K562 (cell line): ENCODE data around the gene FFAR1.

Experiments used
- CTCF ChIP-seq, 3 experiments: IDR thresholded peaks in 2 of 3; conservative IDR thresholded peaks in 1 of 3; 2 replicates each; pipeline ENCODE4 v1.5.1; 2011 to 2012; ENCODE audit warnings: low read length in 3 of 3, mild to moderate bottlenecking in 3 of 3, control low read depth in 2 of 3, improper control_type of control experiment in 1 of 3, inconsistent platforms in 1 of 3, low read depth in 1 of 3, mixed read lengths in 1 of 3, moderate library complexity in 1 of 3; ENCODE audit not compliant: insufficient read depth in 2 of 3
- FOXA1 ChIP-seq: fragments of 450-650 bp; IDR thresholded peaks from 2 replicates; pipeline ENCODE4 v1.6.1; 2016; ENCODE audit warnings: mild to moderate bottlenecking, borderline replicate concordance
- FOXK2 ChIP-seq, 2 experiments: fragments of 450-650 bp; IDR thresholded peaks in 1 of 2; conservative IDR thresholded peaks in 1 of 2; 2 replicates each; pipeline ENCODE4 v1.6.1; 2016; ENCODE audit warnings: low read depth in 2 of 2, mild to moderate bottlenecking in 1 of 2
- HDAC1 ChIP-seq, 2 experiments: fragments of 450-650 bp; IDR thresholded peaks; 2 replicates each; pipeline ENCODE4 v1.6.1; 2016 to 2017; ENCODE audit warnings: inconsistent platforms in 1 of 2, mild to moderate bottlenecking in 1 of 2, moderate library complexity in 1 of 2
- TEAD4 ChIP-seq, 2 experiments: sonication (generic) in 1 of 2; formaldehyde crosslinking in 1 of 2; IDR thresholded peaks; 2 replicates each; pipeline versions ENCODE4 v1.6.1 to v1.8.0; 2012 to 2022; ENCODE audit warnings: borderline replicate concordance in 1 of 2, inconsistent platforms in 1 of 2, low read length in 1 of 2, mild to moderate bottlenecking in 1 of 2, missing genetic modification reagents in 1 of 2
- ZBTB11 ChIP-seq, 3 experiments: fragments of 200-800 bp in 1 of 3; fragments of 250-450 bp in 1 of 3; fragments of 450-650 bp in 1 of 3; sonication (Bioruptor Pico) in 1 of 3; sonication (Bioruptor generic) in 1 of 3; formaldehyde crosslinking in 1 of 3; IDR thresholded peaks; 2 replicates each; pipeline versions ENCODE4 v1.6.1 to v1.8.0; 2016 to 2022; ENCODE audit warnings: mild to moderate bottlenecking in 2 of 3, missing genetic modification characterization in 2 of 3, missing compliant biosample characterization in 1 of 3, moderate library complexity in 1 of 3

- TF ChIP-seq CTCF (IDR thresholded peaks at IDR 0.05 in 2 of 3, conservative IDR thresholded peaks at IDR 0.05 in 1 of 3; ENCODE audit: insufficient read depth in 2 of 3, low read depth in 1 of 3, low read length in 3 of 3) (no peak), FOXA1 (no peak), TEAD4 (IDR thresholded peaks at IDR 0.05; ENCODE audit: low read length) (no peak), TEAD4 (CRISPR knock-in tag; IDR thresholded peaks at IDR 0.05; ENCODE audit: borderline replicate concordance) (no peak), FOXK2 (conservative IDR thresholded peaks at IDR 0.05 in 1 of 2, IDR thresholded peaks at IDR 0.05 in 1 of 2; ENCODE audit: low read depth in 2 of 2) (no peak), ZBTB11 (CRISPR knock-in tag; IDR thresholded peaks at IDR 0.05) (no peak), HDAC1 (IDR thresholded peaks at IDR 0.05) (no peak)
These were observed 7.3 kb upstream of the FFAR1 start for GRCh38 chr19:35340431-35340830.
